GM18511 (cell line): ENCODE results near the gene STEAP1.
"Not testable (repeated sequence)": the region's sequence is repeated elsewhere in the genome, so short reads cannot be mapped to it uniquely, and the experiment has no call there.

ENCODE experiments used
- ATAC-seq: cut with Tn5 transposase; IDR thresholded peaks from one replicate; pipeline ENCODE4 v1.9.1; 2021; ENCODE audit warnings: mild to moderate bottlenecking, moderate library complexity; ENCODE audit not compliant: unreplicated experiment

STEAP1 gene

DNA sequence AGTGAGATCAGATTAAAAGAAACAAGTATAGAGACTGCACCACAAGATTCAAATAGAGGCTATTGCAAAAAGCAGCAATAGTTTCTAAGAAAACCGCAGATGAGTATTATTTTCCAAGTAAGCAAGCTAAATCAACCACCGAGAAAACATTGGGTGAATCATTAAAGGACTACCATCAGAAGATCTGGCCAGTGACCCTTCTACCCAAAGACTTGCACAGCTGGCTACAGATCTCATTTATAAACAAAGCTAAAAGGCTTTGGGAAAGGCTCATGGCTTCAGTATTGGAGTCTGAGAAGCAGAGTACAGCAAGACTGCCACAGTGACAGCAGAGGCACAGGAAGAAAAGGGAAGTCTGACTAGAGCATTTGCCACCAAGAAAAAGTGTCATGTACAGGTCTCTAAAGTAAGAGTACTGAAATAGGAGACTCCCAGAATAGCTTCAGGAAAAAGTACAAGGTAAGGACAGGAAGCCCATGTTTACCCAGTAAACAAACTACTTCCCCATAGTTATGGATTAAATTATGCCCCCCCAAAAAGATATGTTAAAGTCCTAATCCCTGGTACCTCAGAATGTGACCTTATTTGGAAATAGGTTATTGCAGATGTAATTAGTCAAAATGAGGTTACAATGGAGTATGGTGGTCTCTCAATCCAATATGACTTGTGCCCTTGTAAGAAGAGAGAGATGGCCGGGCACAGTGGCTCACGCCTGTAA is 19.0 kb downstream of the STEAP1 start:
- ATAC-seq = peak; percentile 97

DNA sequence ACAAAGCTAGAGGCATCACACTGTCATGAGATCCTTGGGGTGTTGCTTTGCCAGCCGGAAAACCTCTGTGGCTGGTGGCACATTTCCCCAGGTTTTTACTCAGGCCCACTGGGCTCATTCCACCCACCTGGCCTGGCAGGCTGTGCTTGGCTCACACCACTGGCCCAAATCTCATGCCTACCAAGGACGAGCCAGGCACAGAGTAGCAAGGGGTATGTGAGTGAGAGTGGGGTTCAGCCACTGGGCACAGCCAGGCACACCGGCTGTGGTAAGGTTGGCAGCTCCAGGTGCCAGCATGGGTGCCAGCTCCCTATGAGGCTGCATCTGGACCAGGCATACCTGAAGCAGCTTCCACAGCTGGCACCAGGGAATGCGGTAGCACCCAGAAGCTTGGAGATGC is 21.4 kb downstream of the STEAP1 start:
- ATAC-seq = no peak

- no peak for ATAC-seq
Observed at GRCh38 chr7:90176195-90176594, 21.9 kb downstream of the STEAP1 start.

DNA sequence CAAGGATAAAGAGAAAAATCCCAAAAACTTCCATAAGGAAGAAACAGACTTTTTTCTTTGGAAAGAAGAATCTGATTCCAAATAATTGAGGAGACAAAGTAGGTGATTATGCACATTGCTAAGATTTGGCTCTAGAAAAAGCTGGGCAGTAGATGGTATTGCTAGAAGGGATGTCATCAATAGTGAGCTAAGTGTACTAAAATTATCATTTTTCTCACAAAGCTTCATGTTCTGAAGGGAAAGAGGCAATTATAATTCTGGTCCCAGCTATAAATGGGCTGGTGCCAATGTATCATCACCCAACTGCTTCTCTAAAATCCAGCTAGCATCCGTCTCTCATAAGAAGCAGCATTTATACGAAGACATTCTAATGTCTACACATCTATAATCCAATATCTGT is 23.9 kb downstream of the STEAP1 start:
- ATAC-seq = no peak

- peak; percentile 95 for ATAC-seq
Observed at GRCh38 chr7:90178679-90179278, 24.5 kb downstream of the STEAP1 start.

GRCh38 chr7:90180011-90180585 is 25.8 kb downstream of the STEAP1 start:
- no peak for ATAC-seq

DNA sequence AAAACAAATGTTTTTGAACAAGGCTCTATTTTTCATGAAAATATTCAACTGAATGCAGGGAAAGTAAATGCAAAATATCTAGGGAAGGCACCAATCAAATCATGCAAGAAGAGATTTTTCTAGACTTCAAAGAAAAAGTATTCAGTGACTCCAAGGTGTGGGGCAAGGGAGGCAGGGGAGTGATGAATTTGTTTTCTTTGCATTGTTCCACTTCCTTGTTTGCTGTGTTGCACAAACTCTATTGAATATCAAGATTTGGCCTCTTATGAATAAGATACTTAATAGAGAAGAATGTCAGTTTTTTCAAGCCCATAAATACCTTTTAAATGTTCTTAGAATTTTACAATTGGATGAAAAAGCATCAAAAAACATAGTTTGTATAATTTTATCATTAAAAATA is 26.4 kb downstream of the STEAP1 start:
- ATAC-seq = no peak

- ATAC-seq = no peak
Observed at GRCh38 chr7:90181485-90181884, 27.2 kb downstream of the STEAP1 start.

DNA sequence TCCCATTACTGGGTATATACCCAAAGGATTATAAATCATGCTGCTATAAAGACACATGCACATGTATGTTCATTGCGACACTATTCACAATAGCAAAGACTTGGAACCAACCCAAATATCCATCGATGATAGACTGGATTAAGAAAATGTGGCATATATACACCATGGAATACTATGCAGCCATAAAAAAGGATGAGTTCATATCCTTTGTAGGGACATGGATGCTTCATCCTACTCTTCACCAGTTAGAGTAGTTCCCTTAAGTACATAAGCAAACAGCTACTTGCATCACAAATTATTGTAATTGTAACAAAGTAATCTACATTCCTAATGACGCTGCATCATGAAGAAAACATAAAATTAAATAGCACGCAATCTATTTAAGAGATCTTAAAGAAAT is 32.0 kb downstream of the STEAP1 start:
- ATAC-seq = not testable (repeated sequence)

- ATAC-seq = peak; percentile 45
Observed at GRCh38 chr7:90187507-90188050, 33.3 kb downstream of the STEAP1 start.

GRCh38 chr7:90188281-90188680 is 34.0 kb downstream of the STEAP1 start:
- peak; percentile 92 for ATAC-seq

DNA sequence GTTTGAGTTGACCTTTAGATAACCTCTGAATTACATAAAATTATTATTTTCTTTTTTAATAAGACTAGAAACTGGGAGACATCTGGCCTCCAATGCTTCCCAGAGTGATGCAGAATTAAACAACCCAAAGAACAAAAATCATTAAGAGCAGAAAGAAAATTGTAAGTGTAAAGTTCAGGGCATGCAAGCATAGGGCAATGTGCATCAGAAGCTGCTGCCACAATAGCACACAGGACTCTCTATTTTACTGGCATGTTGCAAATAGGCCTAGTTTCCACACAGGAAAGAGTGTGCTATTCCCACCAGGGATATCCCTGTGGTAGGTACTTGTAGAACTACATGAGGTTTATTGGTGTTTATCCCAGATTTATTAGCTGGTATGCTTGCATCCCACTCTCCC is 36.7 kb downstream of the STEAP1 start:
- no peak for ATAC-seq

GRCh38 chr7:90191648-90192047 is 37.4 kb downstream of the STEAP1 start:
- ATAC-seq = no peak

DNA sequence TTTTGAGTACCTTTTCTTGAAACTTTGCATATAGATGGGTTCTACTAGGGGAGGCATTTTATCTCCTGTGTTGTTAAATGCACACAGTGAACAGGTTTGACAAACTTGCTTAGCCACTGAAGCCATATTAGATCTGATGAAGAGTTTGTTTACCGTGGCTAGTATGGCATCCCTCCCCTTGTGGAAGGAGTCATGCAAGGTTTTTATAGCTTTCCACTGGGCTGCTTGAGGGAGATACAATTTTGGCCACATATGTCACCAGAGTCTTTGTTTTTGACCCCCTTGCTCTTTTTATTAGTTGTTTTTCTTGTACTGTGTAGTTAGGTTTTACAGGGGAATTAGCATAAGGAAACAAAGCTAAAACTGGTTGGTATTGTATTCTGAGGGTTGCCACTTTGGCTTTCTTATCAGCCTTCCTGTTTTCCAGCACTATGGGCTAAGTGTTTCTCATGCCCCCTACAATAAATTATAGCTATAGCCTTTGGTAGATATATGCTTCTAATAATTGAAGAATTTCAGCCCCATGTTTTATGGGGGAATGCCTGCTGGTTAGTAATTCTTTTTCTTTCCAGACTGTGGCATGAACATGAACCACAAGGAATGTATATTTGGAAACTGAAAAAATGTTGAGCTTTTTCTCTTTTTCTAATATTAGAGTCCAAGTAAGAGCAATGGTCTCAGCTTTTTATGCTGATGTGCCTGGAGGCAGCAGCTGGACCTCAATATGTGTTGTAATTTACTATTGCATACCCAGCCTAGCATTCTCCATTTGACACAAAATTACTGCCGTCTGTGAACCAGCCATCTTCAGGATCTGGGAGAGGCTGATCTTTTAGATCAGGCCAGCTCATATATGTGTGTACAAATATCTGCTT is 38.8 kb downstream of the STEAP1 start:
- ATAC-seq = no peak

- no peak for ATAC-seq
Observed at GRCh38 chr7:90194911-90195809, 40.9 kb downstream of the STEAP1 start.

DNA sequence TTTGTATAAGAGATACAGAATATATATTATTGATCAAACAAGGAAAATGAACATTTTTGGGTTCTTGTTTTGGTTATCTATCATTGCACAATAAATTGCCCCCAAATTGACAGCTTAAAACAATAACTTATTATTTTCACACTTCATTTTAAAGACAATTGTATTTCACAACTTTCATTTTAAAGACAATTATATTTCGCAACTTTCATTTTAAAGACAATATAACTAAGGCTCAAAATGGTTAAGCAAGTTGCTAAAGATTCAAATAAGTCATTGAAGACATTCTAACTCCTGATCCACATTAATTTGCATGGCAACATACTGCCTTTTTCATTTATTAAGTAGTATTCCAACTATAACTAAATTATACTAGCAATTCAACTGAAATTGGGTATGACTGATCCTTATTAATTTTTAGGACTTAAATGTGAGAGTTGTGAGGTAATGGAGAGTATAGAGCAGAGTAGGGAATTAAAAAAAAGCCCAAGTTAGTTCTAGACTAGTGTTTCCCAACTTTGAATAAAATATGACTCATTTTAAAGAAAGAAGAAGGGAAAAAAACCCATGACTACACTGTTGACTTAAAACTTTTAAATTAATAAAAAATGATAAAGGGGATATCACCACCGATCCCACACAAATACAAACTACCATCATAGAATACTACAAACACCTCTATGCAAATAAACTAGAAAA is 47.4 kb downstream of the STEAP1 start:
- ATAC-seq = no peak

GRCh38 chr7:90207956-90208355 is 53.7 kb downstream of the STEAP1 start:
- no peak for ATAC-seq

DNA sequence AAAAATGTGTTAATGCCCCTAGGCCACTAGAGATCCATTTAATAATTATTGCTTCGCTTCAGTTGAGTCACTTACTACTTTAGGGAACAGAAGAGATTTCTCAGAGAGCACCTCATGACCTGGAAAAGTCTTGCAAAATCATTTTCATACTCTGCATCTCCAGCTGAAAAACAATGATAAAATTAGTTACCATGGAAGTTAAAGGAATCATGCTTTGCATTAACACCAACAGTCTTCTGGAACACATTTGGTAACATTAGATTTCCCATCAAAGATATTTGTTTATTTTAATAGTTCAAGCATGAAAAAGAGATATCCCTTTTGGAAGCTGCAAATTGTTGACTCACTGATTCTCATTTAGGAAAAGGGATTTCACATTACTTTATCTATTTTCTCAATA is 55.5 kb downstream of the STEAP1 start:
- no peak for ATAC-seq

GRCh38 chr7:90210475-90210874 is 56.2 kb downstream of the STEAP1 start:
- no peak for ATAC-seq

DNA sequence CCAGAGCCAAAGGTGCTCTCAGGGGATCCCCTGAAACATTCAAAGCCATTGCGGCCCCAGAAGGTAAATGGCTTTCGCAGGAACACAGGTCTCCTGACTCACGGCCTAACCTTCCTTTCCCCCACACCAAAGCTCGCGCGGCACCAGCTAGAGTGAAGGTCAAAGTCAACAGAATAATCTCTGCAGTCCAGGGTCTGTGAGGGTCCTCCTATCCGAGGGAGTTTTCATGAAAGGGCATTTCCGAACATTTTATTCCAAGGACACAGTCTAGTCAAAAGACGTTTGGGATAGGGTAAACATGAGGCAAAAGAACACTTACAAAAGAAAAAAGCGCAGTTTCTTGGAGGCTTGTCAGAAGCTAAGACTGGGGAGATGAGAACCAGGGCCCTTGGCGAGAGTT is 56.7 kb downstream of the STEAP1 start:
- peak; percentile 31 for ATAC-seq
